SJCRH30 (cell line): ENCODE data around the gene KEAP1. TPM values are rescaled to one million over a fixed set of nuclear protein-coding genes. Genes with fewer than 3 reads are reported as not detected.
"Not testable (repeated sequence)": the region's sequence is repeated elsewhere in the genome, so short reads cannot be mapped to it uniquely, and the experiment has no call there.

Source experiments
- DNase-seq, 2 experiments: peaks; one replicate each; pipeline ENCODE4 v3.0.0-alpha.2; 2015 to 2020
- H3K27ac ChIP-seq: fragments of 250-450 bp; sonication (Bioruptor Pico); 2 replicates; pipeline ENCODE4 v1.5.1; 2020; ENCODE audit warnings: mild to moderate bottlenecking, moderate library complexity
- H3K27me3 ChIP-seq: fragments of 250-450 bp; sonication (Bioruptor Pico); 2 replicates; pipeline ENCODE4 v1.5.1; 2020; ENCODE audit warnings: mild to moderate bottlenecking, moderate library complexity
- H3K36me3 ChIP-seq: fragments of 250-450 bp; sonication (Bioruptor Pico); 2 replicates; pipeline ENCODE4 v1.5.1; 2020; ENCODE audit warnings: mild to moderate bottlenecking, moderate library complexity
- H3K4me1 ChIP-seq: fragments of 250-450 bp; sonication (Bioruptor Pico); 2 replicates; pipeline ENCODE4 v1.5.1; 2020; ENCODE audit warnings: mild to moderate bottlenecking, moderate library complexity
- H3K4me3 ChIP-seq: fragments of 250-450 bp; sonication (Bioruptor Pico); 2 replicates; pipeline ENCODE4 v1.5.1; 2020; ENCODE audit warnings: mild to moderate bottlenecking, moderate library complexity
- H3K9me3 ChIP-seq: fragments of 250-450 bp; sonication (Bioruptor Pico); replicated peaks from 2 replicates; pipeline ENCODE4 v1.5.1; 2020; ENCODE audit warnings: mild to moderate bottlenecking, moderate library complexity
- total RNA-seq: library from RNA; depleted of rRNA; stranded (reverse); fragments of >200 nt; shearing (Covaris generic); gene quantifications from 2 replicates; pipeline ENCODE4 v1.2.3, GENCODE V29; 2014

Gene KEAP1
- total RNA-seq, 1 experiment from 2014 or later = 45.3 TPM

GRCh38 chr19:10538204-10538983 lies 35.2 kb upstream of the KEAP1 start:
- H3K4me1 ChIP-seq = peaks cover 3% of the 10 kb centered on the region; the same call in 1 of the 2 replicates
- no peaks in the 10 kb centered on the region for H3K9me3 ChIP-seq
- no peak for DNase-seq

DNA sequence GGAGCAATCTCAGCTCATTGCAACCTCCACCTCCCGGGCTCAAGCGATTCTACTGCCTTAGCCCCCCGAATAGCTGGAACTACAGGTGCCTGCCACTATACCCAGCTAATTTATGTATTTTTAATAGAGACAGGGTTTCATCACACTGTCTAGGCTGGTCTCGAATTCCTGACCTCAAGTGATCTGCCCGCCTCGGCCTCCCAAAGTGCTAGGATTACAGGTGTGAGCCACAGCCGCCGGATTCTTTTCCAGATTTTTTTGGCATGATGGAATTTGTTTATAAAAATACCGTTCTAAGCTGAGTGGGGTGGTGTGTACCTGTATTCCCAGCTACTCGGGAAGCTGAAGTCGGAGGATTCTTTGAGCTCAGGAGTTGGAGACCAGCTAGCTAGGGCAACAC lies 34.5 kb upstream of the KEAP1 start:
- Histone ChIP-seq H3K4me3 (no peak overlapping the region), H3K4me1 (peaks cover 3% of the 10 kb centered on the region; the same call in 1 of the 2 replicates), H3K9me3 (no peaks in the 10 kb centered on the region), H3K27me3 (no peaks in the 10 kb centered on the region), H3K36me3 (no peaks in the 10 kb centered on the region), H3K27ac (no peak overlapping the region)
- DNase-seq = no peak

More at GRCh38 chr19:10538204-10538983, 35.2 kb upstream of the KEAP1 start:
- Histone ChIP-seq H3K4me3 (no peak overlapping the region), H3K27me3 (no peaks in the 10 kb centered on the region), H3K27ac (no peak overlapping the region), H3K36me3 (no peaks in the 10 kb centered on the region)

DNA sequence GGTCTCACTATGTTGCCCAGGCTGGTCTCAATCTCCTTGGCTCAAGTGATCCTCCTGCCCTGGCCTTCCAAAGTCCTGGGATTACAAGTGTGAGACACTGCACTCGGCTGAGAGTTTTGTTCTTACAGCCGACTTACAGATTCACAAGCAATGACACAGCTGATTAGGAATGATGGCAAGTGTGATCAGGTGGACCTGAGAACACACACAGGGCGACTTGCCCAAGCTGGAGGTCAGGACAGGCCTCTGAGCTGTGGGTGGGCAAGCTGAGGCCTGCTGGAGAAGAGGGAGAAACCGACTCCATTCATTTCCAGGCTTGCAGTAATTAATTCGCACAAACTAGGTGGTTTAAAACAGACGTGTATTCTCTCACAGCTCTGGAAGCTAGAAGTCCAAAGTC lies 32.5 kb upstream of the KEAP1 start:
- Histone ChIP-seq H3K27me3 (no peaks in the 10 kb centered on the region), H3K9me3 (no peaks in the 10 kb centered on the region), H3K36me3 (no peaks in the 10 kb centered on the region), H3K4me3 (no peak overlapping the region), H3K4me1 (peaks cover 3% of the 10 kb centered on the region; the same call in 1 of the 2 replicates), H3K27ac (no peak overlapping the region)
- no peak for DNase-seq

DNA sequence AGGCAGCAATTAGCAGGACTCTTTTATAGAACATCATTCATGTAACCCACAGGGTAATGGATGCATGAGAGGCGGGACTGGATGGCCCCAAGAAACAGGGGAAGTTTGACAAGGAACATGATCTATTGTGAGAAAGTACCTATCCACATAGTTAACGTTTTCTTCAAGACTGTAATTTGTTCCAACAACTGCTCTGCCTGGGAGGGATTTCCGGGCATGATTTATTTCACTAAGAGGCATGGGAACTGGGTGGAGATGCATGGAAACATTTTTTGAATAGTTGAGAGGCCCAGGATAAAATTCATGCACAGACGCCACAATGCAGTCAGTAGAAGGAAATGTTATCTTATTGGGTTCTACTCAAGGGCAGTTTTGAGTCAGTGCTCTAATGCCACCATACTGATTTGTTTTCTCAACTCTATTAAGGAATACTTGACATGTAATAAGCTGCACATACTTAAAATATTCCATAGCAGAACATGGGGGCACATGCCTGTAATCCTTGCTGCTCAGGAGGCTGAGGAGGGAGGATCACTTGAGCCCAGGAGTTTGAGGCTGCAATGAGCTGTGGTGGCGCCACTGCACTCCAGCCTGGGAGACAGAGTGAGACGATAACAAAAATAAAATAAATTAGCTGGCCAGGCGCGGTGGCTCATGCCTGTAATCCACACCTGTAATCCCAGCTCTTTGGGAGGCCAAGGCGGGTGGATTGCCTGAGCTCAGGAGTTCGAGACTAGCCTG lies 30.7 kb upstream of the KEAP1 start:
- Histone ChIP-seq H3K9me3 (no peaks in the 10 kb centered on the region), H3K27me3 (no peaks in the 10 kb centered on the region), H3K27ac (no peak overlapping the region), H3K36me3 (no peaks in the 10 kb centered on the region), H3K4me3 (no peak overlapping the region), H3K4me1 (peaks cover 3% of the 10 kb centered on the region; the same call in 1 of the 2 replicates)
- DNase-seq = no peak

DNA sequence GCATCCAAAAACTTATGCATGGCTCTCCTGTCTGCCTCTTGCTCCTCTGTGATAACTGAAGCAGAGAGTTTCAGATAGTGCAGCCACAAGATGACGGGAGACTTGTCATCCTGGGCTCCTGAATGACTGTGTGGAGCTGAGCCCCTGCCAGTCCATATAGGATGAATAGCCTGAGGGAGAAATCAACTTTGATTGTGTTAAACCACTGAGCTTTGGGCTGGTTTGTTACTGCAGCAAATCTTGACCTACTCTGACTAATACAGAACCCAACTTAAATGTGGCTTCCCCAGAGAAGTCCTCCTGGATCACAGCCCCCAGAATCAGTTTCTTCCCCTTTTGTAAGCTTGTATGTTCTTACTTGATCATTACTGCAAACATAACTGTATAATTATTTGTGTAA lies 29.3 kb upstream of the KEAP1 start:
- no peak overlapping the region for H3K27ac ChIP-seq
- H3K27me3 ChIP-seq = no peaks in the 10 kb centered on the region
- no peaks in the 10 kb centered on the region for H3K36me3 ChIP-seq
- peaks cover 3% of the 10 kb centered on the region; the same call in 1 of the 2 replicates for H3K4me1 ChIP-seq
- no peak overlapping the region for H3K4me3 ChIP-seq
- no peak for DNase-seq
- H3K9me3 ChIP-seq = no peaks in the 10 kb centered on the region

DNA sequence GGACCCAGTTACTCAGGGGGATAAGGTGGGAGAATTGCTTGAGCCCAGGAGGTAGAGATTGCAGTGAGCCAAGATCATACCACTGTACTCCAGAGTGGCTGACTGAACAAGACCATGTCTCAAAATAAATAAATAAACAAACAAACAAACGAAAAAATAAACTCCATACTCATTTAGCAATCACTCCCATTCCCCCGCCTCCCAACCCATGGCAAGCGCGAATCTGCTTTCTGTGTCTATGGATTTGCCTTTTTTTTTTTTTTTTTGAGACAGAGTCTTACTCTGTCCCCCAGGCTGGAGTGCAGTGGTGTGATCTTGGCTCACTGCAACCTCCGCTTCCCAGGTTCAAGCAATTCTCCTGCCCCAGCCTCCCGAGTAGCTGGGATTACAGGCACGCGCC lies 23.7 kb upstream of the KEAP1 start:
- DNase-seq, H3K27ac ChIP-seq: not testable (repeated sequence)

GRCh38 chr19:10525636-10526035 lies 22.5 kb upstream of the KEAP1 start:
- Histone ChIP-seq H3K27ac (no peak overlapping the region), H3K9me3 (no peaks in the 10 kb centered on the region), H3K36me3 (no peaks in the 10 kb centered on the region), H3K27me3 (peaks cover 7% of the 10 kb centered on the region; the same call in 1 of the 2 replicates), H3K4me3 (no peak overlapping the region), H3K4me1 (no peaks in the 10 kb centered on the region)
- no peak for DNase-seq

More for the DNA sequence above, 23.7 kb upstream of the KEAP1 start:
- H3K27me3 ChIP-seq, H3K4me3 ChIP-seq, H3K36me3 ChIP-seq, H3K4me1 ChIP-seq, H3K9me3 ChIP-seq: not testable (repeated sequence)

DNA sequence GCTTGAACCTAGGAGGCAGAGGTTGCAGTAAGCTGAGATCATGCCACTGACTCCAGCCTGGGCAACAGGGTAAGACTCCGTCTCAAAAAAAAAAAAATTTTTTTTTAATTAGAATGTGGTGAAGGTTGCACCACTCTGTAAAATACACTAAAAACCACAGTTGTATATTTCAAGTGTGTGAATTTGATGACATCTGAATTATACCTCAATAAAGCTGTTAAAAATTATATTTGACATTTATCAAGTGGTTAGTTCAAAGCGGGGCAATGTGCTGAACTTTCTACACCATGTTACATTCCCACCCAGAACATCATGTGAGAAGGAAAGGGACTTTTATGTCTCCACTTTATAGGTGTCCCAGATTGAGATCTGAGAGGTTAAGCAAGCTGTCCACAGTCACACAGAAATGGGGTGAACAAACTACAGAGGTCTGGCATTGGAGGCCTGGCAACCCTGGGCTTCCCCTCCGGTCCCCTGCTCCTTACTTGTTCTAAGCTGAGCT lies 20.0 kb upstream of the KEAP1 start:
- H3K27ac ChIP-seq = no peak overlapping the region
- H3K4me1 ChIP-seq = peaks cover 3% of the 10 kb centered on the region; the same call in 1 of the 2 replicates
- no peak for DNase-seq
- H3K4me3 ChIP-seq = no peak overlapping the region
- no peaks in the 10 kb centered on the region for H3K36me3 ChIP-seq
- H3K27me3 ChIP-seq = peaks cover 15% of the 10 kb centered on the region
- no peaks in the 10 kb centered on the region for H3K9me3 ChIP-seq

- peaks cover 3% of the 10 kb centered on the region; the same call in 1 of the 2 replicates for H3K4me1 ChIP-seq
Observed at GRCh38 chr19:10521461-10522171, 18.5 kb upstream of the KEAP1 start.

GRCh38 chr19:10520652-10521318 lies 17.6 kb upstream of the KEAP1 start:
- H3K9me3 ChIP-seq = no peaks in the 10 kb centered on the region
- no peaks in the 10 kb centered on the region for H3K36me3 ChIP-seq
- H3K27ac ChIP-seq = no peak overlapping the region
- no peak overlapping the region for H3K4me3 ChIP-seq
- H3K27me3 ChIP-seq = peaks cover 15% of the 10 kb centered on the region
- H3K4me1 ChIP-seq = peaks cover 3% of the 10 kb centered on the region; the same call in 1 of the 2 replicates
- DNase-seq = no peak

More at GRCh38 chr19:10521461-10522171, 18.5 kb upstream of the KEAP1 start:
- H3K36me3 ChIP-seq = no peaks in the 10 kb centered on the region
- peaks cover 15% of the 10 kb centered on the region for H3K27me3 ChIP-seq
- no peak for DNase-seq
- no peak overlapping the region for H3K4me3 ChIP-seq
- H3K27ac ChIP-seq = no peak overlapping the region
- H3K9me3 ChIP-seq = no peaks in the 10 kb centered on the region

- Histone ChIP-seq H3K27me3 (peaks cover 15% of the 10 kb centered on the region), H3K4me3 (no peak overlapping the region), H3K4me1 (peaks cover 3% of the 10 kb centered on the region; the same call in 1 of the 2 replicates), H3K9me3 (no peaks in the 10 kb centered on the region), H3K36me3 (no peaks in the 10 kb centered on the region), H3K27ac (no peak overlapping the region)
- no peak for DNase-seq
Observed at GRCh38 chr19:10519421-10519820, 16.3 kb upstream of the KEAP1 start.

DNA sequence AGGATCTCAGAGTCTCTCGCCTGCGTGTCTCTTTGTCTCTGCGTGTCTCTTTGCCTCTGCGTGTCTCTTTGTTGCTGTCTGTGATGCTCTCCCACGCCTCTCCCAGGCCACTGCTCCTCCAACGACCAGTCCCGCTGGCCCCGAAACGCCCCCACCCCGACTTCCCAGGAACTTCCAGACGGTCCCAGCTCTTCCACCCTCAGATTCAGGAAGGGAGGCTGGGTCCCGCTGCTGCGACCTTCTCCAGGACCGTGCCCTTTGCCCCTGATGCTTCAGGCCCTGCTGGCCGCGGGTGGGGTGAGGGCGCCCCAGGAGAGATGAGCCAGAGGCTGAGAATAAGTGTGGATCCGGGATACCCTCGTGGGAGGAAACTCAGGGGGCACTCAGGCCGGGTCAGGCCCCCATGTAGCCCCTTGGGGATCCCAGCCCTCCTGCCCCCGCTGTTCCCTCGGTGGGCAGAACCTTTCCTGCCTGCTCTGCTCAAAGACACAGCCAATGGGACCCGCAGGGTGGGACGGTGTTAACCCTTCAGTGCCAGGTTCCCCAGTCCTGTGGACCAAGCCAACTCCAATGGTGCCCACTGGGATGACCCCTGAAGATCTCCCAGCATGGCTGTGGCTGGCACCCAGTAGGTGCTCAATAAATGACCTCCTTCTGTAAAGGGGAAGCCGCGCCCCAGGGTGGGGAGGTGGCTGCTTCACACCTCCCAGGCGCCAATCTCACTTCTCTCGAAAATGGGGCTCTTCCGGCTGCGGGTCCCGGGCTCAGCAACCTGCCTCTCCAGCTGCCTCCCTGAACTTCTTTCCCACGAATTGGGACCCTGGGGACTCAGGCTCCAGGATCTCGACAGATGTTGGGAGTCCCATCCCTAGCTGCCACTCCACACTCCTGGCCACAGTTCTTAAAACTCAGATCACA lies 15.5 kb upstream of the KEAP1 start:
- Histone ChIP-seq H3K4me1 (peaks cover 3% of the 10 kb centered on the region; the same call in 1 of the 2 replicates), H3K36me3 (no peaks in the 10 kb centered on the region), H3K27ac (no peak overlapping the region), H3K4me3 (peak overlapping the region; percentile 58), H3K9me3 (no peaks in the 10 kb centered on the region), H3K27me3 (peaks cover 15% of the 10 kb centered on the region)
- DNase-seq = peak in 1 of 2 experiments; percentile 50

DNA sequence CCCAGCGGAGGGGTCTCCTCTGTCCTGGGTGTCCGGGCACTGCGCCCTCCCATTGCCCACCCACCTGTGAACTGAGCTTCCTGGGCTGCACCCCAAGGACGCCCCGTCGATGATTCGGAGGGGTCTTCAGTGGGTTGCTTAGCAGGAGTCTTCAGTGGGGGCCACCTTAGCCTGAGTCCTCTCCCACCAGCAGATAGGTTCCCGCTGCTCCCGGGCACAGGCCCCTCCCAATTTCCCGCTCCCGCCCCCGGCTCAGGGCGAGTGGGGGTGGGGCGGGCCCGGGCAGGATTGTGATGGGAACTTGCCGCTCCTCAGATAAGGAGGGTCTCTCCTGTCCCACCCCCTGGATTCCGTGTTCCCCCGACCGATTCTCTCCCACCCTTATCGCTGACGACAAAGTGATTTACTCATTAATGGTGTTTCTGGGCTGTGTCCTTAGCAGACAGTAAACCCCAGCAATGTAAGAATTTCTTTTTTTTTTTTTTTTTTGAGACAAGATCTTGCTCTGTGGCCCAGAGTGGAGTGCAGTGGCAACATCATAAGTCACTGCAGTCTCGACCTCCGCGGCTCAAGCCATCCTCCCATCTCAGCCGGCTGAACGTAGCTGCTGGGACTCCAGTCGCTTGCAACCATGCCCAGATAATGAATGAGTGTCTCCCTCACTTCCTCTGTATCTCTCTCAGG lies 14.7 kb upstream of the KEAP1 start:
- H3K27me3 ChIP-seq = peaks cover 15% of the 10 kb centered on the region
- H3K27ac ChIP-seq = no peak overlapping the region
- H3K36me3 ChIP-seq = no peaks in the 10 kb centered on the region
- H3K4me3 ChIP-seq = peak overlapping the region; percentile 58
- peak; percentile 47 to 57 for DNase-seq
- H3K4me1 ChIP-seq = peaks cover 3% of the 10 kb centered on the region; the same call in 1 of the 2 replicates
- H3K9me3 ChIP-seq = no peaks in the 10 kb centered on the region
